ENCODE results near the gene TMX4. TPM values are rescaled to one million over a fixed set of nuclear protein-coding genes. Genes with fewer than 3 reads are reported as not detected.

Gene TMX4
- total RNA-seq, 4 donors from 2014 or later: 44.7 to 71.7 (median 56.3) TPM

DNA sequence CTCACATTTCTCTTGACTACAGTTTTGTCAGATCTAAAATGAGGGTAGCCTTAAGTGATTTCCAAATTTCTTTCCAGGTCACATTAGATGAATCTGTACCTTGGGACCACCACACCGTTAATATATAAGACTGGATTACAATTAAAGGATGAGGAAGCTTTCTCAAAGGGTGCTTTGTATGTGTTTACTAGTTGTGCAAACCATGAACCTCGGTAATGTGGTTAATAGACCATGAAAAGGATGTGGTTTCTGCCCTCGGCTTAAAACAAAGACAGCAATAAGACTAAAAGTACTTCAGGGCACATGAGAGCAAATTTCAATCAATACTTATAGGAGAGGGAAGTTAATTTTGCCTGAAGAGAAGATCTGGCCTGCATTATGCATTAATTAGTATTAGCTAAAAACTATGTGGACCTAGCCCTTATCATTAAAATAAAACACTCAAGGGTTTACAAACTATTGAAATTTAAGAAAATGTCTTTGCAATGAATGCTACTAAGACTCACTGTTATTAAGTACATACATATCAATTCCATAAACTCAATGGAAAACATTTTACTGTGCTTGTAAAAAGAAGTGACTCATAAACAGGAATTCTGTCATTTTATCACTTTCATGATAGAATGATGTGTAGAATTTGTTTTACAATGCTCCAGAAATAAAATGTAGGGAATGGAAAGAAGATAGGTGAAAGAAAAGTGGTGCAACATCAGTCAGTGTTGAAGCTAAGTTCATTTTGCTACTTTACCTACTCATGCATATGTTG is 936 bp upstream of the TMX4 start:
- peak overlapping the region; percentile 96 to 99 (median 98) for H3K27ac ChIP-seq
- WGBS, 2 donors: 32 to 36% methylated on average over 3 of the region's 3 CpGs
- H3K36me3 ChIP-seq: no peaks in the 10 kb centered on the region
- TF ChIP-seq, protein P1, sequence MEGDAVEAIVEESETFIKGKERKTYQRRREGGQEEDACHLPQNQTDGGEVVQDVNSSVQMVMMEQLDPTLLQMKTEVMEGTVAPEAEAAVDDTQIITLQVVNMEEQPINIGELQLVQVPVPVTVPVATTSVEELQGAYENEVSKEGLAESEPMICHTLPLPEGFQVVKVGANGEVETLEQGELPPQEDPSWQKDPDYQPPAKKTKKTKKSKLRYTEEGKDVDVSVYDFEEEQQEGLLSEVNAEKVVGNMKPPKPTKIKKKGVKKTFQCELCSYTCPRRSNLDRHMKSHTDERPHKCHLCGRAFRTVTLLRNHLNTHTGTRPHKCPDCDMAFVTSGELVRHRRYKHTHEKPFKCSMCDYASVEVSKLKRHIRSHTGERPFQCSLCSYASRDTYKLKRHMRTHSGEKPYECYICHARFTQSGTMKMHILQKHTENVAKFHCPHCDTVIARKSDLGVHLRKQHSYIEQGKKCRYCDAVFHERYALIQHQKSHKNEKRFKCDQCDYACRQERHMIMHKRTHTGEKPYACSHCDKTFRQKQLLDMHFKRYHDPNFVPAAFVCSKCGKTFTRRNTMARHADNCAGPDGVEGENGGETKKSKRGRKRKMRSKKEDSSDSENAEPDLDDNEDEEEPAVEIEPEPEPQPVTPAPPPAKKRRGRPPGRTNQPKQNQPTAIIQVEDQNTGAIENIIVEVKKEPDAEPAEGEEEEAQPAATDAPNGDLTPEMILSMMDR (IDR thresholded peaks at IDR 0.05): no peak
- no peak for TF ChIP-seq POLR2A (IDR thresholded peaks at IDR 0.05)
- no peak for TF ChIP-seq EP300 (IDR thresholded peaks at IDR 0.05)
- DNase-seq (ENCODE audit: low spot score in 2 of 2): no peak
- no peaks in the 10 kb centered on the region for H3K27me3 ChIP-seq
- peak overlapping the region in 2 of 4 donors; percentile 85 to 98 for H3K4me3 ChIP-seq
- H3K9me3 ChIP-seq: no peaks in the 10 kb centered on the region
- peaks cover 0 to 35% (median 2%) of the 10 kb centered on the region in 4 donors for H3K4me1 ChIP-seq

DNA sequence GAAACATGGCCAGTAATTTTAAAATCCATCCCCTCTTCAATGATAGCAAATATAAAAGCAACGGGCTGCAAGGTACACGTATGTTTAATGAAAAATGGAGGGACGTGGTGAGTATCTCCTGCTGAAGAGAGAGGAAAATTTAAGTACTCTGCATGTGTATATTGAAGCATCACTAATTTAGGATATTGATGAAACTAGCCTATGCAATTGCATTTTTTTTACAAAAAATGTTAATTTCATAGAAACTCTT is 362 bp upstream of the TMX4 start:
- Histone ChIP-seq H3K27ac (peak overlapping the region; percentile 96 to 99 (median 98)), H3K9me3 (no peaks in the 10 kb centered on the region), H3K4me3 (peak overlapping the region; percentile 81 to 98 (median 90)), H3K4me1 (peaks cover 0 to 35% (median 2%) of the 10 kb centered on the region in 4 donors), H3K36me3 (no peaks in the 10 kb centered on the region), H3K27me3 (no peaks in the 10 kb centered on the region)
- WGBS, 2 donors: 2 to 3% methylated on average over 3 of the region's 3 CpGs
- TF ChIP-seq EP300 (IDR thresholded peaks at IDR 0.05) (no peak), POLR2A (IDR thresholded peaks at IDR 0.05) (no peak)
- TF ChIP-seq, protein P1 (IDR thresholded peaks at IDR 0.05): no peak
- no peak for DNase-seq (ENCODE audit: low spot score in 2 of 2)

DNA sequence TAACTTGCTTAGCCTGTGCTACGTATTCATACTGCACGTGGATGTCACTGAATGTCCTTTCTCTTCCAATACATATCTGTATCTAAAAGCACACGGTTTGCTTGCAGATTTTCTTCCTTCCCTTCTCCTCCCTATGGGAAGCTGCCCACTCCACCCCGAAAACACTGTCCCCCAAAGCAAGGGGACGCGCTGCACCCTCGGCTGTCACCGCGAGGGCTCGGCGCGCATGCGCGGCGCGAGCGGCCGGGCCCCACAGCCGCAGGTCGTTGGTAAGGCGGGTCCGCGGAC is 659 bp downstream of the TMX4 start:
- Histone ChIP-seq H3K9me3 (no peaks in the 10 kb centered on the region), H3K27me3 (no peaks in the 10 kb centered on the region), H3K4me1 (peaks cover 0 to 35% (median 2%) of the 10 kb centered on the region in 4 donors), H3K36me3 (no peaks in the 10 kb centered on the region), H3K4me3 (peak overlapping the region; percentile 81 to 98 (median 90)), H3K27ac (peak overlapping the region; percentile 96 to 99 (median 98))
- DNase-seq (ENCODE audit: low spot score in 2 of 2): no peak
- WGBS, 2 donors: 0 to 1% methylated on average over 15 to 22 of the region's 23 CpGs
- TF ChIP-seq, protein P1 (IDR thresholded peaks at IDR 0.05): no peak
- peak in 1 of 2 donors; percentile 10 for TF ChIP-seq POLR2A (IDR thresholded peaks at IDR 0.05)
- no peak for TF ChIP-seq EP300 (IDR thresholded peaks at IDR 0.05)

DNA sequence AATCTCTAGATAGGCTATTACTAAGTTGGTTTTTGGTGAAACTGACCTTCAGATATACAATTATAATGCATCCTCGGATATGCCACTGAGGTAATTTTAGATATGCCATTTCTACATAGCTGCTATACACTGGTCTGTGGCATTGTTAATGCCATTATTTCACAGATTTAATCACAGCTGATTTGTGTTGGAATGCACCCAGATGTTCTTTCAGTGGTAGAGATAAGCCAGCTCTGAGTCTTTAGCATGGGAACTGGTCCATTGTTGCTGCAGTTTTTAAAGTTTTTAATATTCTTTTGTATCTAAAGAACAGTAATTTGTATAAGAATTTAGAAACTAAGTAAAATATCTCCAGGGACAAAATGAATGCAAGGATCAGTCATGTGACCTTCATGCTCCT is 6.8 kb downstream of the TMX4 start:
- TF ChIP-seq EP300 (IDR thresholded peaks at IDR 0.05) (no peak), POLR2A (IDR thresholded peaks at IDR 0.05) (no peak)
- TF ChIP-seq, protein P1 (IDR thresholded peaks at IDR 0.05): no peak
- WGBS, 2 donors: 91 to 97% methylated on average over 1 of the region's 1 CpG
- no peak overlapping the region for H3K27ac ChIP-seq
- peaks cover 0 to 16% (median 0%) of the 10 kb centered on the region in 3 donors for H3K36me3 ChIP-seq
- H3K9me3 ChIP-seq: no peaks in the 10 kb centered on the region
- no peak overlapping the region for H3K4me3 ChIP-seq
- peaks cover 0 to 29% (median 7%) of the 10 kb centered on the region in 4 donors for H3K4me1 ChIP-seq
- no peaks in the 10 kb centered on the region for H3K27me3 ChIP-seq
- DNase-seq (ENCODE audit: low spot score in 2 of 2): no peak

DNA sequence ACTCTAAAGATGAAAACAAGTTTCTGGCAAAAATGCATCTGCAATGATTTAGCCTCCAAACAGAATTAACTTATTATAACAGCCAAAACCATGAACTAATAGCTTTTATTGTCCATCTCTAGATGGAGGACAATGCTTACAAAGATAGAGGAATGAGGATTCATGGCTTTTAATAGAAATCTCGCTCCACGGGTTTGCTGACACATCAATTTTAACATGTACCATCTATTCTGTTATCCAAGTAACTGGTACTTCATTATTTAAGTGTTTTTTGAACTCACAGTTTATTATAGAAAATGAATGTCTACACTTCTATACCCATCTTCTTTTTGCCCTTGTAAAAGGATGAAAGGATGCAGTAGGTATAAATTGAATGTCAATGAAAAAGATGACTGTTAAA is 10.8 kb downstream of the TMX4 start:
- no peak for DNase-seq (ENCODE audit: low spot score in 2 of 2)
- Histone ChIP-seq H3K4me3 (no peak overlapping the region), H3K4me1 (peaks cover 0 to 17% (median 6%) of the 10 kb centered on the region in 4 donors), H3K27ac (no peak overlapping the region), H3K27me3 (no peaks in the 10 kb centered on the region), H3K9me3 (no peaks in the 10 kb centered on the region), H3K36me3 (peaks cover 0 to 29% (median 0%) of the 10 kb centered on the region in 3 donors)
- TF ChIP-seq POLR2A (IDR thresholded peaks at IDR 0.05) (no peak), EP300 (IDR thresholded peaks at IDR 0.05) (no peak)
- TF ChIP-seq, protein P1 (IDR thresholded peaks at IDR 0.05): no peak
- 70 to 79% methylated on average over 2 of the region's 2 CpGs for whole genome bisulfite sequencing, 2 donors

All from tibial nerve (tissue), 4 donors.